Left ventricle myocardium inferior (tissue), 1 donor: Measurements from ENCODE around the gene DNAAF9. TPM values are rescaled to one million over a fixed set of nuclear protein-coding genes. Genes with fewer than 3 reads are reported as not detected.

Source experiments
- DNase-seq: peaks from one replicate; pipeline ENCODE4 v3.0.0-alpha.2; 2020
- H3K27ac ChIP-seq: fragments of 200-600 bp; replicated peaks from 2 replicates; pipeline ENCODE4 v1.8.0; 2021
- H3K27me3 ChIP-seq: fragments of 200-600 bp; 2 replicates; pipeline ENCODE4 v1.8.0; 2021; ENCODE audit warnings: low read depth
- H3K36me3 ChIP-seq: fragments of 200-600 bp; 2 replicates; pipeline ENCODE4 v1.8.0; 2021
- H3K4me1 ChIP-seq: fragments of 200-600 bp; 2 replicates; pipeline ENCODE4 v1.8.0; 2021
- H3K4me3 ChIP-seq: fragments of 200-600 bp; 2 replicates; pipeline ENCODE4 v1.8.0; 2021; ENCODE audit warnings: mild to moderate bottlenecking, moderate library complexity
- H3K9me3 ChIP-seq: fragments of 200-600 bp; replicated peaks from 2 replicates; pipeline ENCODE4 v1.8.0; 2021
- intact Hi-C: fragments of 100-400 bp; cut with micrococcal nuclease; formaldehyde crosslinking; loops from one replicate; pipeline ENCODE4 v1.11.0; 2022
- total RNA-seq: library from RNA; stranded (reverse); fragmentation: NEBNext Ultra II Directional; extraction: Animal tissue kit (Norgen Biotek cat#: 25700); gene quantifications from one replicate; pipeline ENCODE4 v1.2.1, GENCODE V29; 2021
- TF ChIP-seq, protein P1 (sequence below): fragments of 200-600 bp; IDR thresholded peaks from 2 replicates; pipeline ENCODE4 v1.8.0; 2021; ENCODE audit warnings: antibody characterized with exemption, mild to moderate bottlenecking, borderline replicate concordance
- donor health status: DM: no; HTN: yes; CAD: no; lungs with severe emphysema.

Gene DNAAF9
- total RNA-seq, 1 donor from 2014 or later: 26.2 TPM

DNA sequence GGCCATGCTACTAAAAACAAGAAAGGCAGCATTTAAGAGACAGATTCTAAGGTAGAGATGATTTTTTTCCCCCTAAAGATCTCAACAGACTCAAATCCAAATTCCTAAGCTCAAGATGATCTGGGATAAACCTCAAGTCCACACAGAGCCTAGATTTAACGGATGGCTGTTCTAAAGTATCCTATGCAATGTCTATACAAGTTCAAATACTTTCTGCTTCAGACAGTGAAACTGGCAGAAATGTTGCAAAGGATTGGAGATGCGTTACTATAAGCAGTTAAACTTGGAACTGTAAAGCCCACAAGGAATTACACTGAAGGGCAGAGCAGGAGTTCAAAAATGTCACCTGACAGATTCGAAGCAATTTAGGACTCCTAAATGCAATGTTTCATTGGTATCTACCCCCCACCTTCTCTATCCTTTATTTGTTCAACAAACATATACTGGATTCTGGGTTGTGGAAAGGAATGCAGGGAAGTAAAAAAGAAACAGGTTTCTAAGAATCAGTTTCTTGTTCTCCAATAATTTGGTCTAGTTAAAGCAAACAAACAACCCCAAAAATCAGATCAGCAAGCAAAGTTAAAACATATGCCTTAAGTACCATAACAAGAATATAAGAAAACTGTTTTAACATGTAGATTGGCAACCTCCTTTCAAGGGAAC is 1.6 kb downstream of the DNAAF9 start:
- DNase-seq: no peak
- TF ChIP-seq, protein P1, sequence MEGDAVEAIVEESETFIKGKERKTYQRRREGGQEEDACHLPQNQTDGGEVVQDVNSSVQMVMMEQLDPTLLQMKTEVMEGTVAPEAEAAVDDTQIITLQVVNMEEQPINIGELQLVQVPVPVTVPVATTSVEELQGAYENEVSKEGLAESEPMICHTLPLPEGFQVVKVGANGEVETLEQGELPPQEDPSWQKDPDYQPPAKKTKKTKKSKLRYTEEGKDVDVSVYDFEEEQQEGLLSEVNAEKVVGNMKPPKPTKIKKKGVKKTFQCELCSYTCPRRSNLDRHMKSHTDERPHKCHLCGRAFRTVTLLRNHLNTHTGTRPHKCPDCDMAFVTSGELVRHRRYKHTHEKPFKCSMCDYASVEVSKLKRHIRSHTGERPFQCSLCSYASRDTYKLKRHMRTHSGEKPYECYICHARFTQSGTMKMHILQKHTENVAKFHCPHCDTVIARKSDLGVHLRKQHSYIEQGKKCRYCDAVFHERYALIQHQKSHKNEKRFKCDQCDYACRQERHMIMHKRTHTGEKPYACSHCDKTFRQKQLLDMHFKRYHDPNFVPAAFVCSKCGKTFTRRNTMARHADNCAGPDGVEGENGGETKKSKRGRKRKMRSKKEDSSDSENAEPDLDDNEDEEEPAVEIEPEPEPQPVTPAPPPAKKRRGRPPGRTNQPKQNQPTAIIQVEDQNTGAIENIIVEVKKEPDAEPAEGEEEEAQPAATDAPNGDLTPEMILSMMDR: no peak
- peaks cover 52% of the 10 kb centered on the region for H3K4me1 ChIP-seq
- H3K27me3 ChIP-seq: no peaks in the 10 kb centered on the region
- H3K36me3 ChIP-seq: no peaks in the 10 kb centered on the region
- H3K4me3 ChIP-seq: peak overlapping the region; percentile 78
- H3K9me3 ChIP-seq: no peaks in the 10 kb centered on the region
- intact Hi-C loops: no loop called here
- H3K27ac ChIP-seq: peak overlapping the region; percentile 93

DNA sequence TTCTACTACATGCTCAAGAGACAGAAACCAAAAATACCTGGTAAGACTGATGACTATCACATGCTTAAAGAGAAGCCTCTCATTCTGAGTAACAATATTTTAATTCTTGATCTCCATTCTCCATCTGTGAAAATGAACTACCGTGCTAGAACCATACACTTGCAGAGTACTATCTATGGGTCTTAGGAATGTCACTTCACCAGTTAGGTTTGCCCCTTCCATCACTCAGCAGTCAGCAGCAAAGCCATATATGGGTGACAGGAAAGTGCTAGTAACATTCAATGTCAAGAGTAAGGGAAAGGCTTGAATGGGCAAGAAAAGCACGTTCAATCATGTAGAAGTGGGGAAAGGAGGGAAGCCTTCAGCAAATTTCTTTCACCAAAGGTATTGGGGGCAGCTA is 2.3 kb downstream of the DNAAF9 start:
- Histone ChIP-seq H3K4me1 (peaks cover 59% of the 10 kb centered on the region), H3K4me3 (peak overlapping the region; percentile 78), H3K27ac (peak overlapping the region; percentile 93), H3K9me3 (no peaks in the 10 kb centered on the region), H3K27me3 (no peaks in the 10 kb centered on the region), H3K36me3 (no peaks in the 10 kb centered on the region)
- TF ChIP-seq, protein P1: no peak
- DNase-seq: no peak
- intact Hi-C loops: no loop called here

DNA sequence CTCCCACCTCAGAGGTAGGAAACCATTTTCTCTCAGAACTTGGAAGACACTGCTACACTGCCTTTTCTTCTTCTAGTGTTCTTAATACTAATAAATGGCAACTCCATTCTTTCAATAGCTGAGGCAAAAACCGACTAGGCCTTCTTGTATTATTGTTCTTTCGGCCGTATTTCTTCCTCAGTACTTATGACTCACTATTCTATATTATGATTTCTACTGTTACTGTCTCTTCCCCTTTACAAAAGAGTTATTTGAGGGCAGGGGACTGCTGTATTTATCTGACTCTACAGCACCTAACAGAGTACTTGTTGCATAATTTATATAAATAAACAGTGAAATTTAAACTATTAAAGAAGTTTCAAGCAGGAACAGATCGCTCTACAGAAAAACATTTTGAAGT is 3.1 kb downstream of the DNAAF9 start:
- DNase-seq: no peak
- H3K27me3 ChIP-seq: no peaks in the 10 kb centered on the region
- TF ChIP-seq, protein P1: no peak
- H3K27ac ChIP-seq: peak overlapping the region; percentile 93
- H3K9me3 ChIP-seq: no peaks in the 10 kb centered on the region
- no peak overlapping the region for H3K4me3 ChIP-seq
- no peaks in the 10 kb centered on the region for H3K36me3 ChIP-seq
- peaks cover 67% of the 10 kb centered on the region for H3K4me1 ChIP-seq
- intact Hi-C loops: no loop called here

DNA sequence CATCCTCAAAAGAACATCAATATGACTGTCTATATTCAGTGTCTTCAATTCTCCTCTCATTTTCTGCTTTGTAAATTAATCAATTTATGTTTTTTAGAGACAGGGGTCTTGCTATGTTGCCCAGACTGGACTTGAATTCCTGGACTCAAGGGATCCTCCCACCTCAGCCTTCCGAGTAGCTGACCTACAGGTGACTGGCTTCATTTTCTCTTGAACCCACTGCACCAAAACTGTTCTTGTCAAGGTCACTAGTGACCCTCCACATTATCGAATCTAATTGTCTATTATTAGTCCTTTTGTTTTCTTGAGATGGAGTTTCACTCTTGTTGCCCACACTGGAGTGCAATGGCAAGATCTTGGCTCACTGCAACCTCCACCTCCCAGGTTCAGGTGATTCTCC is 3.7 kb downstream of the DNAAF9 start:
- Histone ChIP-seq H3K36me3 (no peaks in the 10 kb centered on the region), H3K4me1 (peaks cover 69% of the 10 kb centered on the region), H3K9me3 (no peaks in the 10 kb centered on the region), H3K27ac (no peak overlapping the region), H3K27me3 (no peaks in the 10 kb centered on the region), H3K4me3 (no peak overlapping the region)
- DNase-seq: no peak
- intact Hi-C loops: no loop called here
- TF ChIP-seq, protein P1: no peak

DNA sequence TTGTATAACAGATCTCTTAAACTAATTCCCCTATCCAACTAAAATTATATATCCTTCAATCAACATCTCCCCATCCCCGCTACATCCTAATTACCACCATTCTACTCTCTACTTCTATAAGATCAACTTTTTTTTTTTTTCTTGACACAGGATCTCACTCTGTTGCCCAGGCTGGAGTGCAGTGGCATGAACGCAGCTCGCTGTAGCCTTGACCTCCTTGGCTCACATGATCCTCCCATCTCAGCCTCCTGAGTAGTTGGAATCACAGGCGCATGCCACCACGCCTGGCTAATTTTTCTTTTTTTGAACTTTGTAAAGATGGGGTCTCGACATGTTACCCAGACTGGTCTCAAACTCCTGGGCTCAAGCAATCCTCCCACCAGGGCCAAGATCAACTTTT is 5.0 kb downstream of the DNAAF9 start:
- no peak for DNase-seq
- H3K27me3 ChIP-seq: no peaks in the 10 kb centered on the region
- no peak overlapping the region for H3K27ac ChIP-seq
- intact Hi-C loops: no loop called here
- peaks cover 76% of the 10 kb centered on the region for H3K4me1 ChIP-seq
- no peaks in the 10 kb centered on the region for H3K36me3 ChIP-seq
- no peak overlapping the region for H3K4me3 ChIP-seq
- H3K9me3 ChIP-seq: no peaks in the 10 kb centered on the region
- TF ChIP-seq, protein P1: no peak
